Measurements from ENCODE around the gene AP4S1.

Gene AP4S1

GRCh38 chr14:31006703-31007102 lies 18.7 kb upstream of the AP4S1 start:
- DNase-seq (ENCODE audit: low read depth in 2 of 2) = no peak

DNA sequence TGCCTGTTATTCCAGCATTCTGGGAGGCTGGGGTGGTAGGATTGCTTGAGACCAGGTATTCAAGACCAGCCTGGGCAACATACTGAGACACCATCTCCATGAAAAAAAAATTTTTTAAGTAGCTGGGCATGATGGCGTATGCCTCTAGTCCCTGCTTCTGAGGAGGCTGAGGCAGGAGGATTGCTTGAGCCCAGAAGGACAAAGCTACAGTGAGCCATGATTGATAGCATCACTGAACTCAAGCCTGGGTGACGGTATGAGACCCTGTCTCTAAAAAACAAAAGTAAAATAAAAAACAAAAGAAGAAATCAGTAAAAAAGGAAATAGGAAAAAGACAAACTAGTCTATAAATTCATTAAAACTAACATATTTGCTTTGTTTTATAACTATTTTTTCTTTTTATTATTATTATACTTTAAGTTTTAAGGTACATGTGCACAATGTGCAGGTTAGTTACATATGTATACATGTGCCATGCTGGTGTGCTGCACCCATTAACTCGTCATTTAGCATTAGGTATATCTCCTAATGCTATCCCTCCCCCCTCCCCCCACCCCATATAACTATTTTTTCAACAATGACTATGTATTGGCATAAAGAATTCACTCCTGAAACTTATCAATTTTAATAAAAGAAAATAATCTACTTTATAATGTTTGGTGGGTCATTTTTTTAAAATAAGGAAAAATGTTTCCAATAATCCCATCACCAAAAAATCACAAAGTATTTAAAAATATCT lies 15.4 kb upstream of the AP4S1 start:
- DNase-seq (ENCODE audit: low read depth in 2 of 2) = no peak

GRCh38 chr14:31010935-31011334 lies 14.5 kb upstream of the AP4S1 start:
- no peak for DNase-seq (ENCODE audit: low read depth in 2 of 2)

DNA sequence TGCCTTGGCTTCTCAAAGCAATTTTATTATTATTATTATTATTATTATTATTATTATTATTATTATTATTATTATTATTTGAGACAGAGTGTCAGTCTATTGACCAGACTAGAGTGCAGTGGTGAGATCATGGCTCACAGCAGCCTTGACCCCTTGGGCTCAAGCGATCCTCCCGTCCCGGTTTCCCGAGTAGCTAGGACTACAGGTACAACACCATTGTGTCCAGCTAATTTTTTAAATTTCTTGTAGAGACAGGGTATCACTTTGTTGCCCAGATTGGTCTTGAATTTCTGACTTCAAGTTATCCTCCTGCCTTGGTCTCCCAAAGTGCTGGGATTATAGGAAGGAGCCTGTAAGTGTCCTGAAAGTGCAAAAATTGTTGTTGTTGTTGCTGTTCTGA lies 11.6 kb upstream of the AP4S1 start:
- no peak for DNase-seq (ENCODE audit: low read depth in 2 of 2)

DNA sequence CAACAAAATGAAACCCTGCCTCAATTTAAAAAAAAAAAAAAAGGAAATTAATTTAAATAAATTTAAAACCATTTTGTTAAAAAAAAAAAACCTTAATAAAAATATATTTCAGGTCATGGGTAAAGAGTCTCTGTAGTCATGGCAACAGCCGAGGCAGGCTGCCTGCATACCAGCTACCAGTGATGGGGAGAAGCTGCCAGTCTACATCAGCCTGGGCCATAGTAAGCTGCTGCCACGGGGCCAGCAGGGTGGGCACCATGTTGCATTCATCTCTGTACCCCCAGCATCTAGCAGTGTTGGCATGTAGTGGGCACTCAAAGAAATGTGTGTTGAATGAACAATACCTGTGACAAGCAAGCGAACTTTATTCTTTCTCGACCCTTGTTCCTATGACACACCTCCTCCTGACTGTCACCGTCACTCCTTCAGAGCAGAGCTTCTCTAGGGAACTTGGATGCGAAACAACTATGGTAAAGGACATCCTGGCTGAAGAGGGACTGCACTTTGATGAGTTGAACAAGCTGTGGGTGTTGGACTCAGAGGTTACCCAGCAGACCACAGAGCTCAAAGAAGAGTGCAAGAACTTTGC lies 7.3 kb upstream of the AP4S1 start:
- no peak for DNase-seq (ENCODE audit: low read depth in 2 of 2)

GRCh38 chr14:31020834-31021575 lies 4.4 kb upstream of the AP4S1 start:
- DNase-seq (ENCODE audit: low read depth in 2 of 2) = no peak

GRCh38 chr14:31021576-31021949 lies 3.9 kb upstream of the AP4S1 start:
- no peak for DNase-seq (ENCODE audit: low read depth in 2 of 2)

DNA sequence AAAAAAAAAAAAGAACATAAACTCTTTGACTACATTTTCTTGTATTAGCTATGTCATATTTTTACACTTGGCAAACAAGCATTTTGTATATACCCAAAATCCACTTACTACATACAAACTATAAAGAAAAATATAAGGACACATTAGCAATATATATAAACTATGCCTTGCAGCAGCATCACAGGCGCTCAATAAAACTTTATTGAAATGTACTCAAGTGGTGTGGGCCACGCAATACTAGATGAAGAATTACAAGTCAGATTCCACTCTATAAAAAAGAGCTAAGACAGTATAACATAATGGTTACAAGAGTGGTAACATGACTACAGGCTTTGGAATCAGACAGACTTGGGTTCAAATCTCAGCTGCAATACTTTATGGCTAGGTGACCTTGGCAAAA lies 3.1 kb upstream of the AP4S1 start:
- DNase-seq (ENCODE audit: low read depth in 2 of 2) = no peak

DNA sequence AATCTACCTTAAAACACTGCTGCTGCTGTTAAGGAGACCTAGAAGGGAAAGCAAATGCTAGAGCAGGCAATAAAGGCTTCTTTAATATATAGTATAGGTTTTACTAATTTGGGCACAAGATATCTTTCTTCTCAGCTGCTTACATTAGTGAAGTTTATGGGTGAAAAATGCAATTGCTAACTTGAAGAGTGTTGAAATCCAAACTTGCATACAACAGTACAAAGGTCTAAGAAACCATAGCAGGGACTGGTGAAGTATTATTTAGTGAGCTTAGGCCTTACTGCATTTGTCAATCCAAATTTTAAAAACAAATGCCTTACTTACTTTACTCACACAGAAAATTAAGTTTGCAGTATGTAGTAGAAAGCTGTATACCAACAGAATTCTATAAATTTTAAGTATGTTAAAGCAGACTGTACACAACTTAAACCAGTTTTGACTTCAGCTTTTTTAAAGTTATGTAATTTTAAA lies 1.4 kb upstream of the AP4S1 start:
- DNase-seq (ENCODE audit: low read depth in 2 of 2) = no peak

- DNase-seq (ENCODE audit: low read depth in 2 of 2) = no peak
These were observed 677 bp upstream of the AP4S1 start for GRCh38 chr14:31024577-31025366.

- no peak for DNase-seq (ENCODE audit: low read depth in 2 of 2)
These were observed 614 bp downstream of the AP4S1 start, which contains the start of gene STRN3 for GRCh38 chr14:31026077-31026449. Gene STRN3 (minus strand): TSS chr14:31026379. CDS start chr14:31026185, 194 bp downstream.

DNA sequence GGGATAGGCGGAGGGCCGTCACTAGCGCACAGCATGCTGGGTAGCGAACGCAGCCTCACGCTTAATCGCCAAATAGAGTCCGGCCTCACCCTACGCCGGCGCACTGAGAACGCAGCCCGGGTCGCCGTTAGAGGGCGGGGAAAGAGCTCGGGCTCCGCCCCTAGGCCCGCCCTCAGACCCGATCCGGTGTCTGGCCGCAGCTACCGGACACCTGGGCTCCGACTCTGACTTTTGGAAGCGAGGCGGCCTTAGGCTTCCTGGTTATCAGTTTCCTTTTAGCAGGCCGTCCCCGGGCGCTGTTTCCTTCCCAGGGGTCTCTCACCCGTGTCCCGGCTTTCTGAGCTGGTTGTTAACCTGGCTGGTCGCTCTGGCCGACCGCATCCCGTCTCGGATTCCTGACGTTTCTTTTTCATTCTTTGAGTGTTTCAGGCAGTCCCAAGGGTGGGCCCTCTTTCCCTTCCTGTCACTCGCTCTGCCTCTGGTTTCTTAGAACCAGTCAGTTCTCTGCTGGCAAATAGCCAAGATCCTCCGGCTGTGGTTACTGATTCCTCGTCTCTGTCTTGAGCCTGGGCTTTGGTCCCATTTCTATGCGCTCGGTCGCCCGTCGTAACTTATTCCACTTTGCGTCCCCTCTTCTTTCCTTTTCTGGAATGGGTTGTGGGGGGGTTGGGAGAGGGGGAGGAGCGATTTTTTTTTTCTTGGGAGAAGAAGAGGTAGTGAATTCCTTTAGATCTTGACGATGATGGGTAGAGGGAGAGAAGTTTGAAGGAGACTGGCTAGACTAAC lies 1.2 kb downstream of the AP4S1 start:
- peak; percentile 79 to 84 for DNase-seq (ENCODE audit: low read depth in 2 of 2)

DNA sequence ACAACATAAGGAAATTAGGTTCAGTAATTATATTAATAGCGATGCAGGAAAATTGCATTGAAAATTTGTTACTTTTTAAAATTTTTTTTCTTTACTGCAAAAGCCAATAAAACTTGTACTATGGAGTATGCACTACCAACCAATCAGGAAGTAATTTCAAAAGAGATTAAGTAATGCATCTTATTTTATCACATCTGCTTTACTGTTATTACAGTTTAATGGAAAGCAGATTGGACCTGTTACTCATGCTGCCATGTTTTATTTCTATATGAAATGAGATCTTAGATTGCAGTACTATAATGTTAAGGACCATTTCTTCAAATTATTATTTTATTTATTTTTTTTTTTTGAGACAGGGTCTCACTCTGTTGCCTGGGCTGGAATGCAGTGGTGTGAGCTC lies 2.4 kb downstream of the AP4S1 start:
- no peak for DNase-seq (ENCODE audit: low read depth in 2 of 2)

DNA sequence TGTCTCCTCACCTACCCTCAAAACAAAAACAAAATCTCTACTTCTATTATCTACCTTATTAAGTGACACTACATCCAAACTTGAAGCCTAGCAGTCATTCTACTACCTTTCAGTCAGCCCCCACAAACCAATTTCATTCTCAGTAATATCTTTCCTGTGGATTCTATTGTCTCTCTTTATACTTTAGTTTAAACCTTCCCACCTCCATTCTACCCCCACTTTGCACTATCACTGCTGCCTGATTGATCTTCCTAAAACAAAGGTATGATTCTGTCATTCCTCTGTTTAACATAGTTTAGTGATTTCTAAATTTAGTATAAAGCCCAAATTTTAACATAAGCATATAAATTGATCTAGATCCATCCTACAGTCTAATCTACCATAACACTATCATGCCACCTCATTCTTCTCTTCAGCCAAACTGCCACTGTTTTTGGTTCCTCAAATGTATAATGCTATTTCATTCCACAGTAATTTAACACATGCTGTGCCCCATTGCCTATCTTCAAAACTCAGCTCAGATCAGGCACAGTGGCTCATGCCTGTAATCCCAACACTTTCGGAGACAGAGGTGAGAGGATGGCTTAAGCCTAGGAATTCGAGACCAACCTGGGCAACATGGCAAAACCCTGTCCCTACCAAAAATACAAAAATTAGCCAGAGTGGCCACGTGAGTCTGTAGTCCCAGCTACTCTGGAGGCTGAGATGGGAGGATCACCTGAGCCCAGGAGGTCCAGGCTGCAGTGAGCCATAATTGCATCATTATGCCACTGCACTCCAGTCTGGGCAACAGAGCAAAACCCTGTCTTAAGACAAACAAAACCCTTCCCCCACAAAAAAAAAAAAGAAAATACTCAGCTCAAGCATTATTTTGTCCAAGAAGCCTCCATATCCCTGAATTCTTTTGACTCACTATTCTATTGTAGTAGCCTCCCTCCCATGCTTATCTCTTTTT lies 3.8 kb downstream of the AP4S1 start:
- no peak for DNase-seq (ENCODE audit: low read depth in 2 of 2)

DNA sequence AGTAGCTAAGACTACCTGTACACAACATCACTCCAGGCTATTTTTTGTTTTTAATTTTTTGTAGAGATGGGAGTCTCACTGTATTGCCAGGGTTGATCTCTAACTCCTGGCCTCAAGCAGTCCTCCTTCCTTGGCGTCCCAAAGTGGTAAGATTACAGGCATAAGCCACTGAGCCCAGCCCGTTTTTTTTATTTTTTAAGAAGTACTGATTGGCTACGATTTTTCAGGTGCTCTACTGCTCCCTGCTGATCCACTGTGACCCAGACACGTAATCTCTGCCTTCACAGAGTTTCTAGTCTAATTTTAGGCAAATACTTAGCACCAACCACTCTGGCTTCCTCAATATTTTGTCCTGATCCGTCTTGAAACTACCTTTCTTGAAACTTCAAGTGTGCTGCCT lies 5.0 kb downstream of the AP4S1 start:
- no peak for DNase-seq (ENCODE audit: low read depth in 2 of 2)

DNA sequence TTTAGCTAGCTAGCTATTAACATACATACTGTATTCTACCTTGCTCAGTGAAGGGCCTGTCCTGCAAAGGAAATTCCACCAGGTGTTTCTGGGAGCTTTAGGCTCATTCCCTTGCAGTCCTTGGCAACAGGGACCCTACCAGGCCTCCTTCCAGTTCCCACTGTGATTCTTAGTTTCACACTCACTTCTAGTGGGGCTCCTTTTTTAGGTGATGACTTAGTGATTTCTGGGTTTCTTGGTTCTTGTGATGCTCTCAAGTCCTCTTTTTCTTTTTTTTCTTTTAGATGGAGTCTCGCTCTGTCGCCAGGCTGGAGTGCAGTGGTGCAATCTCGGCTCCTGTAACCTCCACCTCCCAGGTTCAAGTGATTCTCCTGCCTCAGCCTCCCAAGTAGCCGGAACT lies 11.1 kb downstream of the AP4S1 start:
- DNase-seq (ENCODE audit: low read depth in 2 of 2) = no peak

DNA sequence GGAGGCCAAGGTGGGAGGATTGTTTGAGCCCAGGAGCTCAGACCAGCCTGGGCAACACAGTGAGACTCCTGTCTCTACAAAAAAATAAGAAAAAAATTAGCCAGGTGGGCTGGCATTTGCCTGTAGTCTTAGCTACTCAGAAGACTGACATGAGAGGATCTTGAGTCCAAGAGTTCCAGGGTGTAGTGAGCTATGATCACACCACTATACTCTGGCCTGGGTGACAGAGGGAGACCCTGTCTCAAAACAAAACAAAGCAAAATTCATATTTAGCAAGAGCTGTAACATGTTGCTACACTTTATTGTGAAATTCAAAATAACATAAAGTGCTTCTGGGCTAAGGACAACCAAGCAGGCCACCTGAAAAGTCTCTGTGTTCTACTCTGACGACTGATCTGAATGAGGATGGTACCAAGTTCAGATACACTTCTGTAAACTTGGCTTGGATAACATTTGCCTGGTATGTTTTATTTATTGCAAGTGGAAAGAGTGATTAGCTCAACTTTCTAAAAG lies 12.3 kb downstream of the AP4S1 start:
- DNase-seq (ENCODE audit: low read depth in 2 of 2) = no peak

DNA sequence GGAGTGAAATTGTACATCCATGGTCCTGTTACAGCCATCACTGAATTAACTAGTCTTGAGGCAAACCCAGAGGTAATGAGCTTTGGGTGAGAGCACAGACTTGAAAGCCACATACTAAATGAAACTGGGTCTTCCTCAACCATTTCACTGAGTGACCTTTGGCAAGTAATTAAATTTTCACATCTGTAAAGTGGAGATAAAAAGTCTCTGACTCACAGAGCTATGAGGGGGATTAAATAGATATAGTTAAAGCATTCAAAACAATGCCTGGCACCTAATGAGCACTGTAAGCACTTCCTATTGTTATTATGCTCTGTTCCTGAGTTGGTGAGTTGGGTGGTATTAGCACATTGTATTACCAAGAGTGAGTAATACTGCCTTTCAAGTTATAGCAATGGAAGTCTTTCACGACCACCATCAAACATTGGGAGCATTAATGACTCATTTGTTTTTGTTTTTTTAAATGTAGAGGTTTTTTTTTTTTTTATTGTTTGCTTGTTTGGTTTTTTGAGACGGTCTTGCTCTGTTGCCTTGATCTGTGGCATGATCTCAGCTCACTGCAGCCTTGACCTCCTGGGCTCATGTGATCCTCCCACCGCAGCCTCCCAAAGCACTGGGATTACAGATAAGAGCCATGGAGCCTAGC lies 13.2 kb downstream of the AP4S1 start:
- no peak for DNase-seq (ENCODE audit: low read depth in 2 of 2)

- DNase-seq (ENCODE audit: low read depth in 2 of 2) = no peak
These were observed 16.9 kb downstream of the AP4S1 start for GRCh38 chr14:31042300-31042699.
